HG02571 (cell line): ENCODE measurements around the gene PRKN.

Experiments
- ATAC-seq: cut with Tn5 transposase; IDR thresholded peaks from one replicate; pipeline ENCODE4 v1.9.1; 2021; ENCODE audit warnings: mild to moderate bottlenecking, moderate library complexity; ENCODE audit not compliant: unreplicated experiment

Gene PRKN

GRCh38 chr6:162153120-162153519 lies 574.4 kb downstream of the PRKN start:
- ATAC-seq: no peak

GRCh38 chr6:162151021-162151665 lies 576.4 kb downstream of the PRKN start:
- ATAC-seq: no peak

- no peak for ATAC-seq
Measured at GRCh38 chr6:162150295-162150694, 577.3 kb downstream of the PRKN start.

GRCh38 chr6:162149786-162150185 lies 577.8 kb downstream of the PRKN start:
- no peak for ATAC-seq

DNA sequence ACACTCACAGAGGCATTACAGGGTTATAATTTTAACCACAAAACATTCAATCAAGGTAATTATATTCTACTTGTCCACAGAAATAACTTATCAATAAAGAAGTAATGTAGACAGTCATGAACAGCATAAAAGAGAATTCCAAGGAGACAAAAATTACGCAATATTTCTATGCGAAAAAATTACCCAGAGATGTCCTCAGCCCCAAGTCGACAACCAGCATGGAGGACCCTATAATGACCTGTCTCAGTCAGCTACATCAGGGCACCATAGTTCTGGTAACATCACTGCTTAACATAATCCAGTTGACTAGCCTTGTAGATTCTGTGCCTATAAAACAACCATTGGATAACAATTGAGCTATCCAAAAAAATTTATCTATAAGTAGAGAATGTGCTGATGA lies 579.8 kb downstream of the PRKN start:
- no peak for ATAC-seq

GRCh38 chr6:162147281-162147680 lies 580.3 kb downstream of the PRKN start:
- no peak for ATAC-seq

GRCh38 chr6:162140251-162140852 lies 587.2 kb downstream of the PRKN start:
- ATAC-seq: no peak

DNA sequence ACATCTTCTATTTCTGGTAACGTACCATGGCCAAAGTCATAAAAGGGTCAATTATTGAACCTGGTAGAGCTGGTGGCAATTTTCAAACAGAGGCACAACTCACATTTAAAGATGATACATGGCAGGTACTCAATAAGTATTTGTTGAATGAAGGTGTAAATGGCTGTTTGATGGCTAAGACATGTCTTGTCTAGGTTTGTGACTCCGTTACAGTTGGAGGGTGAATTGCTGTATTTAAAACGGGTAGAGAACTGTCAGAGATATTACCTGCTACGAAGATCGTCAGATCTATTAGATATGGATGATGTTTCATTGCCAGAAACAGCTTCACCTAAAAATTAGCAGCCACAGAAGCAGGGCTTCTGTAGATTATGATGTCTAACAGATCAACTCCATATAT lies 601.9 kb downstream of the PRKN start:
- ATAC-seq: no peak

DNA sequence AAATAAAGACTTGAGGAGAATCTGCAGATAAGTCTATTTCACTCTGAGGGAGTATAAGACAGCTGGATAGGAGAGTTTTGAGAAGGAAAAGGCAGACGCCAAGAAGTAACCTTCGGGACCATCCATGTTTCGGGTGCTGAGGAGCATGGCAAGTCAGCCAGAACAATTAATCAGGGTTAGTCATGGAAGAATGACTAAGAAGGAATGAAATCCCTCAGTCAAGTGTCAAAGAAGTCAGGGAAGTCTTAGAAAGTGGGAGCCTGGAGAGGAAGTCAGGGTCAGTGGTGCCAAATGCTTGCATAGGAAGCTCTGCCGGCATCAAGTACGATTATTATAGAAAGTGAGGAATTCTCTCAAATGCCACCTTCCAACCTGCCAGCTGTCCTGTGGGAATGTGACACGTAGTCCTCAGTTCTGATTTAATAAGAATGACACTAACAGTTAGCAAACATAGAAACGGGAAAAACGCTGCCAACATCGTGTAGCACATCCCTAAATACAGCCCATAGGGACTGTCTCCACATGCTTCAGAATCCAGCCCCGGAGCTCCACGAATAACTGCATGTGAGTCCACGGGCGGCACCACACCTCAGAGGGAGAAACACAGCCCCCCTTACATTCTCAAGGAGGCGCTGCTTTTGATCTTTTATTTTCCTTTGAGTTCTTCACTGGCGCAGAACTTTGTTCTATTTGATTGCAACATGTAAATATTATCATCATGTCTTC lies 602.7 kb downstream of the PRKN start:
- no peak for ATAC-seq

DNA sequence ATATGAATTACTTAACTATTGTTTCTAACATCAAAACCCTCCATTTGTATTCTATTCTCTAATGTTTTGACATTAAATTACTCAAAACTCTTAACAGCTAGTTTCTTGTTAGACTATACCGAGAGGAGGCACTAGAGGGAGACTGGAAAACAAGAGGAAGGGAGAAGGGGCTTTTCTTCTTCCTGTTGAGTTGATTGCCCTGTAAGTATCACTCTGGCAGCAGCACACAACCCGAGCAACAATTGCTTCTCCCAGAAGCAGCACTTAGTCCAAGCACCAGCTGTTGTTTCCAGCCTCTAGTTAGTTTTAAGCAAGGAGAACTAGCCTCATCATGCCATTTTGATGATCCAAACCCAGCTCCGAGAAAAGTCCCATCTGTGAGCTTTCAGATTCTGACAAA lies 603.8 kb downstream of the PRKN start:
- ATAC-seq: no peak

- ATAC-seq: no peak
Measured at GRCh38 chr6:162119341-162119740, 608.2 kb downstream of the PRKN start.

DNA sequence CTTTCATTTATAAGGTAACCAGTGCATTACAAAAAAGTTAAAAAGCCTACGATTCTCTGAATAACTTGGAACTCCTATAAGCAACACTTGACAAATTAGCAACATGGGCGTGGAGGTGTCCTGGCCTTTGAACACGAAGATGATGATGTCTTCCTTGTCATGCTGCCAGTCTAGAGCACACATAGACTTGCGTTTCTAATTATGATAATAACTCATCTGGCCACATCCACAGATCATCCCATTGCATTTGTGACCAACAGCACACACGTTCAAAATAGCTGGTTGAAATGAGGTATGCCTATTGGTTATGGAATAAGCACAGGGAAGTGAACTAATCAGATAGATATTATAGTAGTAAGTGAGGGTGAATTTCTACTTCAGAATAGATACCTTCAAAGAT lies 608.9 kb downstream of the PRKN start:
- ATAC-seq: no peak

GRCh38 chr6:162116902-162117525 lies 610.6 kb downstream of the PRKN start:
- ATAC-seq: no peak

DNA sequence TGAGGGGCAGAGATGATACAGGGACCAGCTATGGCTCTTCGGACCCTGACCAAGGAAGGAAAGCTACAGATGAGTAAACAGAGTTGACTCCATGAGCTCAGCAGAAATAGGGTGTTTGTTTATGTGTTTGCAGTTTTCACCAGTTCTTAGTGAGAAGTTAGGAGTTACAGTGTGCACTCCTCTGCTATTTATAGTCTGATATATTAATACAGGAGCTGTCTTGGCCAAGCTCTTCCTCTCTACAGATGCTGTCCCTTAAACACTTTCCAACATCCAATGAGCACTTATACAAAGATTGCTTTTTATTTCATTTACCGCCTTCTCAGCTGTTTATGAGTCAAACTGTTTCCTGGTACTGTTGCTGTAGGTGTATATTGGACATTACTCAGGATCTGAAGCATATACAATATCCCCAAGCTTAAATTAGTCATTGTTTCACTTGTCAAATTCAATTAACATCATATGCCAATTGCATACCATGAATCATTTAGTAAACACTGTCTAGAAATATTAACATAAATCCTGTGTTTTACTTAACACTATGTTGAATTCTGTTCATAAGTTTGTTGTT lies 618.0 kb downstream of the PRKN start:
- ATAC-seq: no peak

DNA sequence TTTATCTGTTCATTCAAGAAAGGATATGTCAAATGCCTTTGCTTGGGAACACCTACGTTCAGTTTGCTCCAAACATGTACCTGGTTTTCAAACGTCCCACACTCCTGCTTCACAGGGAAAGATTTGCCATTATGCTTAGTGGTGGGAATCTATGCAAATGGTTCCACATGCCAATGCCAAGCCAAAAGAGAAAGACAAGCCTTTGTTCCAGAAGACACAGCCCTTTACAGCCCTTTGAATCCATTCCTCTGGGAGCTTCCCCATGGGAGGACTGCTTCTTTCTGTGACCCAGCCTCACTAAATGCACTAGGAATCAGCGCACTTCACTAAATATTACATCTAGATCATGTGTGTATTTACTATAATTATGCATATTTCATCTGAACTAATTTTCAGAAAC lies 619.5 kb downstream of the PRKN start:
- ATAC-seq: no peak

DNA sequence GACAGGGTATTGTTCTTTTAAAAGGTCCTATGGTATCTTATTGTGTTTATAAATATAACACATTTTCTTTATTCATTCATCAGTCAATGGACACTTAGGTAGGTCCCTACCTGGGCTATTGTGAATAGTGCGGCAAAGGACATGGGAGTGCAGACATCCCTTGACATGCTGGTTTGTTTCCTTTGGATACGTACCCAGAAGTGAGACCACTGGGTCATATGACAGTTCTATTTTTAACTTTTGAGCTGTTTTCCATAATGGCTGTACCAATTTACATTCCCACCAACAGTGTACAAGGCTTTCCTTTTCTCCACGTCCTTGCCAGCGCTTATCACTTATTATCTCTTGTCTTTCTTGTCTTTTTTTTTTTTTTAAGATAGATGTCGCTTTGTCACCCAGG lies 627.5 kb downstream of the PRKN start:
- ATAC-seq: no peak

DNA sequence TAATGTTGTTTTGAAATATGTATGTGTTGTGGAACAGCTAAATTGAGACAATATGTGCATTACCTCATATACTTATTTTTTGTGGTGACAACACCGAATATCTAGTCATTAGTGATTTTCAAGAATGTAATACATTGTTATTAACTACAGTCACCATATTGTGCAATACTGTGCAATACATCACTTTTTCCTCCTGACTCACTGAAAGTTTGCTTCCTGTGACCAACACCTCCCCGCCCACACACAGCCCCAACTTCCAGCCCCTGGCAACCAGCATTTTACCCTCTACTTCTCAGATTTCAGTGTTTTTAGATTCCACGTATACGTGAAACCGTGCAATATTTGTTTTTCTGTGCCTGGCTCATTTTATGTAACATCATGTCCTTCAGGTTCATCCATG lies 627.9 kb downstream of the PRKN start:
- no peak for ATAC-seq

GRCh38 chr6:162092816-162093502 lies 634.6 kb downstream of the PRKN start:
- no peak for ATAC-seq

GRCh38 chr6:162090734-162091133 lies 636.8 kb downstream of the PRKN start:
- no peak for ATAC-seq

DNA sequence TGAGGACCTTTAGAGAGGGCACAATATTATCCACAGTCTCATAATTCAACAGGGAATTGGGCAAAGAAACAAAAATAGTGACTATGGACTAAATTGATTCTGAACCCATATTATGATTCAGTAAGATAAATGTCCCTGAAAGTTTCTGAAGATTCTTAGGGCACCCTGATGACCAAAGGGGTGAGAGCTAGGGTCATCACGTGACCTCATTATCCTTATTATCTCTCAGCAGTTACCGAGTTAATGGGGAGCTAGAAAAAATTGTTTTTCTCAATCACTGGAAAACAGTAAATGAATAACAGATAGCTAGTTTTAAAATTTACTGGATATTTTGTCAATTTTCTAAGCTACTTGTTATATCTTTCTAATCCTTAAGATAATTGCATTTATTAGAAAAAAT lies 639.5 kb downstream of the PRKN start:
- no peak for ATAC-seq

GRCh38 chr6:162085561-162085960 lies 642.0 kb downstream of the PRKN start:
- ATAC-seq: no peak
